NT2/D1 (cell line): ENCODE data around the gene SPPL2B.

Source experiments
- DNase-seq: peaks from one replicate; pipeline ENCODE4 v3.0.0-alpha.2; 2011; ENCODE audit warnings: low read depth, low spot score
- H3K27me3 ChIP-seq: 2 replicates; pipeline ENCODE4 v1.6.0; 2011; ENCODE audit warnings: mild to moderate bottlenecking; ENCODE audit not compliant: insufficient read length, insufficient read depth
- H3K36me3 ChIP-seq: 2 replicates; pipeline ENCODE4 v1.6.1; 2011; ENCODE audit warnings: mild to moderate bottlenecking, low read length, mixed read lengths; ENCODE audit not compliant: insufficient read depth, insufficient read length
- H3K4me1 ChIP-seq: 2 replicates; pipeline ENCODE4 v1.5.1; 2011; ENCODE audit not compliant: insufficient read depth, insufficient read length
- H3K4me3 ChIP-seq: 2 replicates; pipeline ENCODE4 v1.5.1; 2011; ENCODE audit warnings: low read depth; ENCODE audit not compliant: insufficient read length
- H3K9ac ChIP-seq: 2 replicates; pipeline ENCODE4 v1.6.0; 2011; ENCODE audit warnings: low read depth; ENCODE audit not compliant: insufficient read length
- H3K9me3 ChIP-seq: 2 replicates; pipeline ENCODE4 v1.5.1; 2011; ENCODE audit warnings: mild to moderate bottlenecking, low read length; ENCODE audit not compliant: insufficient read depth
- SUZ12 ChIP-seq: IDR thresholded peaks from 2 replicates; pipeline ENCODE4 v1.6.1; 2011; ENCODE audit not compliant: insufficient read length, insufficient read depth; ENCODE audit errors: extremely low read depth
- YY1 ChIP-seq: IDR thresholded peaks from 2 replicates; pipeline ENCODE4 v1.6.1; 2011; ENCODE audit not compliant: insufficient read length, insufficient read depth
- ZNF274 ChIP-seq: IDR thresholded peaks from 2 replicates; pipeline ENCODE4 v1.6.1; 2011; ENCODE audit warnings: mild to moderate bottlenecking, low read depth, low read length

Gene SPPL2B

GRCh38 chr19:2291185-2291751 lies 37.2 kb upstream of the SPPL2B start:
- DNase-seq: no peak
- H3K4me3 ChIP-seq: peak overlapping the region; percentile 27
- H3K9ac ChIP-seq: peak overlapping the region; percentile 27
- no peaks in the 10 kb centered on the region for H3K9me3 ChIP-seq
- peaks cover 84% of the 10 kb centered on the region for H3K27me3 ChIP-seq
- no peaks in the 10 kb centered on the region for H3K36me3 ChIP-seq
- TF ChIP-seq ZNF274 (no peak), SUZ12 (peak; percentile 73)
- peaks cover 20% of the 10 kb centered on the region for H3K4me1 ChIP-seq

DNA sequence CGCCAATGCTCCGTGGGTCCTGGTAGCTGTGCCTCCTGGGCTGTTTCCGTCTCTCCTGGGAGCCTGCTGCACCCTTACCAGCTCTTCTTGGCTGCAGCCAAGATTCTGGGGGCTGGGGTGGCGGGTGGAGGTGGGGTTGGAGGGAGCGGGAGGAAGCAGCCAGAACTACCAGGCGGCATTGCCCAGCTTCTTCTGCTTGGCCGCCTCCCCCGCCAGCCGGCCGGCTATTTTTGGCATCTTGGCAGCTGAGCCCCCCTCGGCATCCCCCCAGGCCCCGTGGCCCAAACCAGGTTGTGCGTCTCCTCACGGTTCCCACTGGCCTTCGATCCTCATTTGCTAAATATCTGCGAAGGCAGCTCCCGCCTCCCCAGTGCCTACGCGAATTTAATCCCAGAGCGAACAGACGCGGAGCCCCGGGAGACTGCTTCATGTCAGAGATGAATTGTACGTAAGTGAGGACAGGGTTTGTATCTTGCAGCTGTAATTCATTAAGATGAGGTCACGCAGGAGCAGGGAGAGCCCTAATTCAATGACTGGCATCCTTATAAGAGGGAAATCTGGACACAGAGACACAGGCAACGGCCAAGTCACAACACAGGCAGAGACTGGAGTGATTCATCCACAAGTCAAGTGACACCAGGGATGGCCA lies 33.7 kb upstream of the SPPL2B start:
- H3K4me3 ChIP-seq: no peak overlapping the region

GRCh38 chr19:2296141-2296540 lies 32.3 kb upstream of the SPPL2B start:
- H3K27me3 ChIP-seq: peaks cover 37% of the 10 kb centered on the region
- H3K36me3 ChIP-seq: no peaks in the 10 kb centered on the region
- no peak for TF ChIP-seq ZNF274
- no peak for TF ChIP-seq SUZ12
- no peak for TF ChIP-seq YY1
- DNase-seq: no peak
- H3K9me3 ChIP-seq: no peaks in the 10 kb centered on the region
- H3K4me3 ChIP-seq: no peak overlapping the region
- peaks cover 17% of the 10 kb centered on the region for H3K4me1 ChIP-seq
- peak overlapping the region; percentile 42 for H3K9ac ChIP-seq

More for the DNA sequence above, 33.7 kb upstream of the SPPL2B start:
- no peaks in the 10 kb centered on the region for H3K9me3 ChIP-seq
- peaks cover 50% of the 10 kb centered on the region for H3K27me3 ChIP-seq
- DNase-seq: no peak
- peaks cover 20% of the 10 kb centered on the region for H3K4me1 ChIP-seq
- H3K36me3 ChIP-seq: no peaks in the 10 kb centered on the region
- H3K9ac ChIP-seq: no peak overlapping the region
- TF ChIP-seq YY1 (no peak), SUZ12 (no peak), ZNF274 (no peak)

DNA sequence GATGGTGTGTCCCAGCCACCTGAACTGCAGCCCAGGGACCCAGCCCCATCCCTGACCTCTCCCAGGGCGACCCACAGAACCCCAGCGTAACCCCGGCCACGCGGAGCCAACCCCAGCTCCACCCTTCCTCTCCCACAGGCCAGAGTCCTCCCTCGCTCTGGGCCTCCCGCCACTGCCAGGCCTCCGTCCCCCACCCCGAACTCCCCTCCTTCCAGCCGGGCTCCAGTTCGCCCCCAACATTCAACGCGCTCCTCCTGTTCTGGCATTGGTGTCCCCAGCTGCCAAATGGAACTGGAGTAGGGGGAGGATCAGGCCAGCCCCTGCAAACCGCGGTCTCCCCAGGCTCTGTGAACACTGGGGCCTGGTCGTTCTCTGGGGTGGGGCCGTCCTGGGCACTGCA lies 28.0 kb upstream of the SPPL2B start:
- Histone ChIP-seq H3K4me1 (peaks cover 26% of the 10 kb centered on the region), H3K9ac (no peak overlapping the region), H3K36me3 (no peaks in the 10 kb centered on the region), H3K9me3 (no peaks in the 10 kb centered on the region), H3K4me3 (no peak overlapping the region), H3K27me3 (peaks cover 12% of the 10 kb centered on the region)
- DNase-seq: no peak
- TF ChIP-seq SUZ12 (no peak), YY1 (no peak), ZNF274 (no peak)

- TF ChIP-seq YY1 (no peak), ZNF274 (no peak), SUZ12 (no peak)
- no peak for DNase-seq
- H3K9me3 ChIP-seq: no peaks in the 10 kb centered on the region
- H3K27me3 ChIP-seq: peaks cover 15% of the 10 kb centered on the region
- peak overlapping the region; percentile 15 for H3K9ac ChIP-seq
- peak overlapping the region; percentile 1 for H3K4me3 ChIP-seq
- peaks cover 36% of the 10 kb centered on the region for H3K4me1 ChIP-seq
- H3K36me3 ChIP-seq: no peaks in the 10 kb centered on the region
Measured at GRCh38 chr19:2302319-2303210, 25.9 kb upstream of the SPPL2B start.

GRCh38 chr19:2303211-2303798 lies 25.2 kb upstream of the SPPL2B start:
- Histone ChIP-seq H3K9ac (no peak overlapping the region), H3K4me3 (no peak overlapping the region), H3K4me1 (peaks cover 38% of the 10 kb centered on the region), H3K27me3 (peaks cover 21% of the 10 kb centered on the region), H3K36me3 (no peaks in the 10 kb centered on the region), H3K9me3 (no peaks in the 10 kb centered on the region)
- TF ChIP-seq ZNF274 (no peak), SUZ12 (no peak), YY1 (no peak)
- DNase-seq: no peak

GRCh38 chr19:2305452-2306280 lies 22.8 kb upstream of the SPPL2B start:
- Histone ChIP-seq H3K4me1 (peaks cover 33% of the 10 kb centered on the region), H3K9me3 (no peaks in the 10 kb centered on the region), H3K27me3 (peaks cover 23% of the 10 kb centered on the region), H3K36me3 (no peaks in the 10 kb centered on the region), H3K9ac (no peak overlapping the region), H3K4me3 (no peak overlapping the region)
- TF ChIP-seq ZNF274 (no peak), YY1 (no peak), SUZ12 (no peak)
- no peak for DNase-seq
